ENCODE measurements around the gene MTA1. TPM values are rescaled to one million over a fixed set of nuclear protein-coding genes. Genes with fewer than 3 reads are reported as not detected.
A peak's percentile ranks its signal among the peaks of the same experiment; 100 is the strongest.

Gene MTA1
- total RNA-seq, 4 donors from 2014 or later: 49.0 to 94.2 (median 67.9) TPM

DNA sequence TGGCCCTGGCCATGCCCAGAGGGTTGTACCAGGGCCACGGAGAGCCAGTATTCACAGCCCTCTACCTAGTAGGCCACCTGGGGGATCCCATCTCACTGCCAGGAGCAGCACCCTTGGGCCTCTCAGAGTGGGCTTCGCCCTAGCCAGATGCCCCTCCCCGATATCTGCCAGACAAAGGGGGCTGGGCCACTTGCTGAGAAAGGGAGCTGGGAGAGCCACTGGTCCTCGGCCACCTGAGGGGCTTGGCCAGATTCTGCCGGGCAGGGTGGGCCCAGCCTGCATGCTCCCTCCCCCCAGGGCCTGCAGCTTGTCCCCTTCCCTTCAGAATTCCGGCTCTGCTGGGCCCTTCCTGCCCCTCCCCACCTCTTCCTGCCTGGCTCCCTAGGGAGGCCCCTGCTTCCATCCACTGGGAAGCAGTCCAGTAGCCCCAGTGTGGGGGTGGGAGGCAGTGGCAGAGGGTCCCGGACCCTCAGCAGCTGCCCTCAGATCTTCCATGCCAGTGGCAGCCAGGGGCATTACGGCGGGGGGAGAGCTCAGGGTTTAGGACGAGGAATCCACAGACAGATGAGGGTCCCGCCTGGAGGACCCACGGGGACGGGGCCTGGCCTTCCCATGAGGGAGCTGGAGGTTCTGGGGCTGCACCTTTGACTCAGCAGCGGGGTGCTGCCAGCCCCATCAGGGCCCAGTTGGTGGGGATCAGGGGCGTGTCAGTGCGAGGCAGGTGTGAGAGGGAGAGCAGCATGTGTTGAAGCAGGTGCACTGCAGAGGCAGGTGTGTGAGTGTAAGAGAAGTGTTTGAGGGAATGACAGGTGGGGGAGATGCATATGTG is 57.4 kb downstream of the MTA1 start:
- H3K27me3 ChIP-seq: peaks cover 0 to 3% (median 0%) of the 10 kb centered on the region in 4 donors
- 20% methylated on average over 9 of the region's 16 CpGs for WGBS
- peak overlapping the region; percentile 94 to 99 (median 98) for H3K4me3 ChIP-seq
- no peak for DNase-seq (ENCODE audit: extremely low spot score)
- no peaks in the 10 kb centered on the region for H3K9me3 ChIP-seq
- TF ChIP-seq POLR2A (IDR thresholded peaks at IDR 0.05; ENCODE audit: low read depth): no peak
- TF ChIP-seq, protein P1, sequence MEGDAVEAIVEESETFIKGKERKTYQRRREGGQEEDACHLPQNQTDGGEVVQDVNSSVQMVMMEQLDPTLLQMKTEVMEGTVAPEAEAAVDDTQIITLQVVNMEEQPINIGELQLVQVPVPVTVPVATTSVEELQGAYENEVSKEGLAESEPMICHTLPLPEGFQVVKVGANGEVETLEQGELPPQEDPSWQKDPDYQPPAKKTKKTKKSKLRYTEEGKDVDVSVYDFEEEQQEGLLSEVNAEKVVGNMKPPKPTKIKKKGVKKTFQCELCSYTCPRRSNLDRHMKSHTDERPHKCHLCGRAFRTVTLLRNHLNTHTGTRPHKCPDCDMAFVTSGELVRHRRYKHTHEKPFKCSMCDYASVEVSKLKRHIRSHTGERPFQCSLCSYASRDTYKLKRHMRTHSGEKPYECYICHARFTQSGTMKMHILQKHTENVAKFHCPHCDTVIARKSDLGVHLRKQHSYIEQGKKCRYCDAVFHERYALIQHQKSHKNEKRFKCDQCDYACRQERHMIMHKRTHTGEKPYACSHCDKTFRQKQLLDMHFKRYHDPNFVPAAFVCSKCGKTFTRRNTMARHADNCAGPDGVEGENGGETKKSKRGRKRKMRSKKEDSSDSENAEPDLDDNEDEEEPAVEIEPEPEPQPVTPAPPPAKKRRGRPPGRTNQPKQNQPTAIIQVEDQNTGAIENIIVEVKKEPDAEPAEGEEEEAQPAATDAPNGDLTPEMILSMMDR (IDR thresholded peaks at IDR 0.05): no peak
- no peak for TF ChIP-seq EP300 (IDR thresholded peaks at IDR 0.05)
- TF ChIP-seq POLR2AphosphoS5 (IDR thresholded peaks at IDR 0.05): no peak
- H3K27ac ChIP-seq (replicated peaks in 1 of 4): peak overlapping the region; percentile 92 to 99 (median 94)
- intact Hi-C loops (cut with DNase I): no loop called here
- peaks cover 3 to 32% (median 20%) of the 10 kb centered on the region in 4 donors for H3K36me3 ChIP-seq
- H3K4me1 ChIP-seq: peaks cover 68 to 94% (median 92%) of the 10 kb centered on the region in 4 donors

DNA sequence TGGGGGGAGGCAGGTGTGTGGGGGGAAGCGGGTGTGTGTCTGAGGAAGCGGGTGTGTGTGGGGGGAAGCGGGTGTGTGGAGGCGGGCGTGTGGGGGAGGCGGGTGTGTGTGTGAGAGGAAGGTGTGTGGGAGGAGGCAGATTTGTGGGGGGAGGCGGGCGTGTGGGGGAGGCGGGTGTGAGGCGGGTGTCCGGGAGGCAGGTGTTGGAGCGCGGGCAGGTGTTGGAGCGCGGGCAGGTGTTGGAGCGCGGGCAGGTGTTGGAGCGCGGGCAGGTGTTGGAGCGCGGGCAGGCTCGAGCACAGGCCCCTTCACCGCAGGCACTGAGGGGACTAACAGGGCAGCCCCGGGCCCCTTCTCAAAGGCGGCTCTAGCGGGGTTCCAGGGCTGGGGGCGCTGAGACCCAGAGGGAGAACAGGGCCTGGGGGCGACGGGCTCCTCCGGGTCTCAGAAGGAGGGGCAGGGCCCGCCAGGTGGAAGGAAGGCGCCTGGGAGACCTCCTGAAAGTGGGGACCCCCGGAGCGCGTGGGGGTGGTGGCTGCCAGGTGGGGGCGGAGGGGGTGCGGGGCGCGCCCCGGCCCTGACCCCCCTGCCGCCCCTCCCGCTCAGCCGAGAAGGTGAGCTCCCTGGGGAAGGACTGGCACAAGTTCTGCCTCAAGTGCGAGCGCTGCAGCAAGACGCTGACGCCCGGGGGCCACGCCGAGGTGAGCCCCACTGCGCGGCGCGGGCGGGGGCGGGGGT is 58.2 kb downstream of the MTA1 start:
- no peak for DNase-seq (ENCODE audit: extremely low spot score)
- Histone ChIP-seq H3K4me3 (peak overlapping the region; percentile 94 to 99 (median 98)), H3K27ac (replicated peaks in 1 of 4) (peak overlapping the region; percentile 93 to 99 (median 94)), H3K36me3 (peaks cover 3 to 32% (median 20%) of the 10 kb centered on the region in 4 donors), H3K4me1 (peaks cover 68 to 94% (median 92%) of the 10 kb centered on the region in 4 donors), H3K27me3 (peaks cover 0 to 3% (median 0%) of the 10 kb centered on the region in 4 donors), H3K9me3 (no peaks in the 10 kb centered on the region)
- WGBS: 70% methylated on average over 21 of the region's 56 CpGs
- TF ChIP-seq POLR2A (IDR thresholded peaks at IDR 0.05; ENCODE audit: low read depth): no peak
- intact Hi-C loops (cut with DNase I): no loop called here

DNA sequence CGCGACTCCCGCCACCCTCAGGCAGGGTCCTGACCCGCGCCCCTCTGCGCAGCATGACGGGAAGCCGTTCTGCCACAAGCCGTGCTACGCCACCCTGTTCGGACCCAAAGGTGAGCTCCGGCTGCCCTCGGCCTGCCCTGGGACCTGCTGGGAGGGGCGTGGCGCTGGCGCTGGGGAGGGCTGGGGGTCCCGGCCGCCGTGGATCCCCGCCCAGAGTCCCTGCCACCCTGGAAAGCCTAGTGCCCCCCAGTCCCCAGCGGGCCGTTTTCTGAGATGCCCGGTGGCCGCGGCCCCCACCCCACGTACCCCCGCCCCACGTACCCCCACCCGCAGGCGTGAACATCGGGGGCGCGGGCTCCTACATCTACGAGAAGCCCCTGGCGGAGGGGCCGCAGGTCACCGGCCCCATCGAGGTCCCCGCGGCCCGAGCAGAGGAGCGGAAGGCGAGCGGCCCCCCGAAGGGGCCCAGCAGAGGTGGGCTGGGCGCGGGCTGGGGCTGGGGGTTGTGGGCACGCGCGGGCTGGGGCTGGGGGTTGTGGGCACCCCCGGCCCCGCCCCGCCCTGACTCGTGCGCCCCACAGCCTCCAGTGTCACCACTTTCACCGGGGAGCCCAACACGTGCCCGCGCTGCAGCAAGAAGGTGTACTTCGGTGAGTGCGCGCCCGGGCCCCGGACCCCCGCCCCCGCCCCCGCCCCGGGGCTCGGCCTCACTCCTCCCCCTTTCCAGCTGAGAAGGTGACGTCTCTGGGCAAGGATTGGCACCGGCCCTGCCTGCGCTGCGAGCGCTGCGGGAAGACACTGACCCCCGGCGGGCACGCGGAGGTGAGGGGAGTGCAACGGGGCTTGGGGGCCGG is 59.0 kb downstream of the MTA1 start:
- H3K36me3 ChIP-seq: peaks cover 3 to 32% (median 20%) of the 10 kb centered on the region in 4 donors
- no peak for TF ChIP-seq POLR2A (IDR thresholded peaks at IDR 0.05; ENCODE audit: low read depth)
- TF ChIP-seq, protein P1 (IDR thresholded peaks at IDR 0.05): no peak
- no peak for TF ChIP-seq EP300 (IDR thresholded peaks at IDR 0.05)
- peaks cover 68 to 94% (median 92%) of the 10 kb centered on the region in 4 donors for H3K4me1 ChIP-seq
- H3K27ac ChIP-seq (replicated peaks in 1 of 4): peak overlapping the region; percentile 66 to 99 (median 94)
- no peaks in the 10 kb centered on the region for H3K9me3 ChIP-seq
- intact Hi-C loops (cut with DNase I): no loop called here
- DNase-seq (ENCODE audit: extremely low spot score): no peak
- no peak overlapping the region for H3K4me3 ChIP-seq
- H3K27me3 ChIP-seq: peaks cover 0 to 3% (median 0%) of the 10 kb centered on the region in 4 donors
- 33% methylated on average over 8 of the region's 81 CpGs for WGBS

DNA sequence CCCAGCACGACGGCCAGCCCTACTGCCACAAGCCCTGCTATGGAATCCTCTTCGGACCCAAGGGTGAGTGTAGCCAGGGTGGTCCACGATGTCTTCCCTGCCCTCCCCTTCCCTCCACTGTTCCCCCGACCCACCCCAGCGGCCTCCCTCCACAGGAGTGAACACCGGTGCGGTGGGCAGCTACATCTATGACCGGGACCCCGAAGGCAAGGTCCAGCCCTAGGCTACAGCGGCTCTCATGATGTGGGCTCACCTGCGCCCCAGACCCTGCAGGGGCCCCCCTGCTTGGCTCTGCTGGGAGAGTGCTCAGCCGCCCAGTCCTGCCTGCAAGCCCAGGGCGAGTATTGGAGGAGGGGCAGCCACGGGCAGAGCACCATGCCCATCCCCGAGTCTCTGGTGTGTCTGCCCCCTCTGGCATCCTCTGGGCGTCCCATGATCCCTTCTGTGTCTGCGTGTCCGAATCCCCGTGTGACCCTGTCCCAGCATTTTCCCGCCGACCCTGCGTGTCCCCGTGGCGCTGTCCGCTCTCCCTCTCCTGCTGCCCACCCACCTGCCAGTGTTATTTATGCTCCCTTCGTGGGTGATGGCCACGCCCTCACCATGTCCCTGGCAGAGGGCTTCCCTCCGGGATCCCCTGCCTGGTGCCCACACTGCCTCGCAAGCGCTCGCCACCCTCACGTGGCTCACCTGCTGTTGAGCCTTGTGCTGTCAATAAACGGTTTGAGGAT is 60.0 kb downstream of the MTA1 start:
- 69% methylated on average over 22 of the region's 34 CpGs for WGBS
- H3K4me3 ChIP-seq: no peak overlapping the region
- peaks cover 0 to 3% (median 0%) of the 10 kb centered on the region in 4 donors for H3K27me3 ChIP-seq
- peaks cover 3 to 32% (median 20%) of the 10 kb centered on the region in 4 donors for H3K36me3 ChIP-seq
- no peak for DNase-seq (ENCODE audit: extremely low spot score)
- peak overlapping the region; percentile 93 to 99 (median 96) for H3K27ac ChIP-seq (replicated peaks in 1 of 4)
- intact Hi-C loops (cut with DNase I): no loop called here
- H3K9me3 ChIP-seq: no peaks in the 10 kb centered on the region
- TF ChIP-seq POLR2A (IDR thresholded peaks at IDR 0.05; ENCODE audit: low read depth) (no peak), EP300 (IDR thresholded peaks at IDR 0.05) (no peak), POLR2AphosphoS5 (IDR thresholded peaks at IDR 0.05) (no peak)
- TF ChIP-seq, protein P1 (IDR thresholded peaks at IDR 0.05): no peak
- H3K4me1 ChIP-seq: peaks cover 74 to 97% (median 97%) of the 10 kb centered on the region in 4 donors
